WTC11 (cell line): ENCODE measurements around the gene SEC16A. TPM values are rescaled to one million over a fixed set of nuclear protein-coding genes. Genes with fewer than 3 reads are reported as not detected.
A peak's percentile ranks its signal among the peaks of the same experiment; 100 is the strongest.

Source experiments
- ATAC-seq: fragments of 200-7000 bp; cut with Tn5 transposase; 2 replicates; pipeline ENCODE4 v1.10.0; 2021; ENCODE audit warnings: mild to moderate bottlenecking, moderate library complexity
- CTCF ChIA-PET: fragments of 300-600 bp; sonication (Branson Sonifier 250); formaldehyde crosslinking; loops from one replicate; lab custom pipeline; 2021; ENCODE audit warnings: antibody characterized with exemption; lab: Charles Lee
- POLR2A ChIA-PET: fragments of 350-600 bp; sonication (Branson Sonifier 250); formaldehyde crosslinking; loops from one replicate; lab custom pipeline; 2021; ENCODE audit warnings: antibody characterized with exemption; lab: Charles Lee
- DNase-seq: peaks from one replicate; pipeline ENCODE4 v3.0.0; 2021; ENCODE audit warnings: low spot score
- H3K27ac Mint-ChIP-seq: 2 replicates; pipeline ENCODE4 v1.8.0; 2021; ENCODE audit warnings: mixed read lengths
- H3K27me3 Mint-ChIP-seq: 2 replicates; pipeline ENCODE4 v1.8.0; 2021; ENCODE audit warnings: low read depth, mild to moderate bottlenecking, moderate library complexity, mixed read lengths
- H3K36me3 Mint-ChIP-seq: 2 replicates; pipeline ENCODE4 v1.8.0; 2021; ENCODE audit warnings: mixed read lengths
- H3K4me1 Mint-ChIP-seq: 2 replicates; pipeline ENCODE4 v1.8.0; 2022; ENCODE audit warnings: mixed read lengths
- H3K4me3 Mint-ChIP-seq: 2 replicates; pipeline ENCODE4 v1.8.0; 2021; ENCODE audit warnings: mild to moderate bottlenecking, moderate library complexity, mixed read lengths
- H3K9me3 Mint-ChIP-seq: 2 replicates; pipeline ENCODE4 v1.8.0; 2021; ENCODE audit warnings: mixed read lengths
- E2F5 ChIP-seq: sonication (generic); formaldehyde crosslinking; IDR thresholded peaks from 2 replicates; pipeline ENCODE4 v1.8.1; 2022; ENCODE audit warnings: mild to moderate bottlenecking, moderate library complexity, missing genetic modification reagents
- FOXP1 ChIP-seq: sonication (generic); formaldehyde crosslinking; IDR thresholded peaks from 2 replicates; pipeline ENCODE4 v1.8.0; 2022; ENCODE audit warnings: missing genetic modification reagents, mild to moderate bottlenecking, moderate library complexity, borderline replicate concordance
- GABPB1 ChIP-seq: sonication (generic); formaldehyde crosslinking; IDR thresholded peaks from 2 replicates; pipeline ENCODE4 v1.8.1; 2023; ENCODE audit warnings: mild to moderate bottlenecking, missing genetic modification reagents
- JUN ChIP-seq: sonication (generic); formaldehyde crosslinking; IDR thresholded peaks from 2 replicates; pipeline ENCODE4 v1.8.0; 2023; ENCODE audit warnings: mild to moderate bottlenecking, missing genetic modification reagents
- KAT7 ChIP-seq: sonication (generic); formaldehyde crosslinking; IDR thresholded peaks from 2 replicates; pipeline ENCODE4 v1.8.1; 2023; ENCODE audit warnings: missing genetic modification reagents, mild to moderate bottlenecking, borderline replicate concordance
- MYBL2 ChIP-seq: sonication (generic); formaldehyde crosslinking; IDR thresholded peaks from 2 replicates; pipeline ENCODE4 v1.8.1; 2023; ENCODE audit warnings: mild to moderate bottlenecking, moderate library complexity, missing genetic modification reagents
- NFE2L1 ChIP-seq: sonication (generic); formaldehyde crosslinking; IDR thresholded peaks from 2 replicates; pipeline ENCODE4 v1.8.1; 2023; ENCODE audit warnings: missing genetic modification reagents
- NR3C1 ChIP-seq: sonication (generic); formaldehyde crosslinking; conservative IDR thresholded peaks from 2 replicates; pipeline ENCODE4 v1.8.1; 2023; ENCODE audit warnings: low read depth, mild to moderate bottlenecking, missing genetic modification reagents
- PRDM15 ChIP-seq: sonication (generic); formaldehyde crosslinking; IDR thresholded peaks from 2 replicates; pipeline ENCODE4 v1.8.0; 2022; ENCODE audit warnings: missing genetic modification reagents
- PRRX2 ChIP-seq: fragments of 250-450 bp; sonication (Bioruptor Pico); IDR thresholded peaks from 2 replicates; pipeline ENCODE4 v1.8.0; 2021; ENCODE audit warnings: mild to moderate bottlenecking
- SMAD4 ChIP-seq: sonication (generic); formaldehyde crosslinking; IDR thresholded peaks from 2 replicates; pipeline ENCODE4 v1.8.0; 2022; ENCODE audit warnings: mild to moderate bottlenecking, missing genetic modification reagents
- SP1 ChIP-seq: sonication (generic); formaldehyde crosslinking; conservative IDR thresholded peaks from 2 replicates; pipeline ENCODE4 v1.8.1; 2022; ENCODE audit warnings: missing genetic modification reagents
- TEAD1 ChIP-seq: sonication (generic); formaldehyde crosslinking; IDR thresholded peaks from 2 replicates; pipeline ENCODE4 v1.8.0; 2022; ENCODE audit warnings: mild to moderate bottlenecking, missing genetic modification reagents
- ZNF121 ChIP-seq: sonication (generic); formaldehyde crosslinking; IDR thresholded peaks from 2 replicates; pipeline ENCODE4 v1.8.0; 2023; ENCODE audit warnings: missing genetic modification reagents
- ZNF219 ChIP-seq: sonication (generic); formaldehyde crosslinking; IDR thresholded peaks from 2 replicates; pipeline ENCODE4 v1.8.0; 2023; ENCODE audit warnings: missing genetic modification reagents, mild to moderate bottlenecking, borderline replicate concordance
- ZNF232 ChIP-seq: sonication (generic); formaldehyde crosslinking; IDR thresholded peaks from 2 replicates; pipeline ENCODE4 v1.8.0; 2022; ENCODE audit warnings: mild to moderate bottlenecking, missing genetic modification reagents
- ZNF396 ChIP-seq: fragments of 250-450 bp; sonication (Bioruptor Pico); IDR thresholded peaks from 2 replicates; pipeline ENCODE4 v1.8.0; 2021; ENCODE audit warnings: mild to moderate bottlenecking, moderate library complexity, borderline replicate concordance
- ZNF425 ChIP-seq: fragments of 250-450 bp; sonication (Bioruptor Pico); conservative IDR thresholded peaks from 2 replicates; pipeline ENCODE4 v1.9.0; 2021; ENCODE audit warnings: mild to moderate bottlenecking
- ZNF671 ChIP-seq: fragments of 250-450 bp; sonication (Bioruptor Pico); IDR thresholded peaks from 2 replicates; pipeline ENCODE4 v1.8.0; 2021; ENCODE audit warnings: mild to moderate bottlenecking
- total RNA-seq: library from RNA; stranded (reverse); gene quantifications from 3 replicates; pipeline ENCODE4 v1.2.3, GENCODE V29; 2021
- TF ChIP-seq, protein P1 (sequence below): sonication (generic); formaldehyde crosslinking; IDR thresholded peaks from 2 replicates; pipeline ENCODE4 v1.8.0; 2022; ENCODE audit warnings: mild to moderate bottlenecking, missing genetic modification reagents
- TF ChIP-seq, protein P2 (sequence below): sonication (generic); formaldehyde crosslinking; IDR thresholded peaks from 2 replicates; pipeline ENCODE4 v1.8.1; 2022; ENCODE audit warnings: missing genetic modification reagents, borderline replicate concordance
- TF ChIP-seq, protein P3 (sequence below): sonication (generic); formaldehyde crosslinking; IDR thresholded peaks from 2 replicates; pipeline ENCODE4 v1.8.0; 2023; ENCODE audit warnings: missing genetic modification reagents, mild to moderate bottlenecking, borderline replicate concordance

Gene SEC16A
- total RNA-seq, 1 experiment from 2014 or later, result 70.9 TPM

- CTCF ChIA-PET, result interaction anchor here (1.0 to 2.4 kb wide), 6 partner anchors 10 to 261 kb away, joined by 3 to 11 read pairs (median 4); no protein-coding TSS in a partner anchor
- TF ChIP-seq SMAD4 (CRISPR knock-in tag), result no peak
- TF ChIP-seq SP1 (CRISPR knock-in tag), result peak; percentile 95
- TF ChIP-seq TEAD1 (CRISPR knock-in tag), result peak; percentile 84
- TF ChIP-seq PRRX2 (CRISPR knock-in tag), result no peak
- 0 out of 2 replicates have a peak, but pooled peaks have one; percentile 19 for TF ChIP-seq MYBL2
- peak; percentile 84; the same call in 1 of the 2 replicates for TF ChIP-seq NR3C1 (CRISPR knock-in tag)
- 0 out of 2 replicates have a peak, but pooled peaks have one; percentile 22 for TF ChIP-seq ZNF121 (CRISPR knock-in tag)
- TF ChIP-seq, protein P1, sequence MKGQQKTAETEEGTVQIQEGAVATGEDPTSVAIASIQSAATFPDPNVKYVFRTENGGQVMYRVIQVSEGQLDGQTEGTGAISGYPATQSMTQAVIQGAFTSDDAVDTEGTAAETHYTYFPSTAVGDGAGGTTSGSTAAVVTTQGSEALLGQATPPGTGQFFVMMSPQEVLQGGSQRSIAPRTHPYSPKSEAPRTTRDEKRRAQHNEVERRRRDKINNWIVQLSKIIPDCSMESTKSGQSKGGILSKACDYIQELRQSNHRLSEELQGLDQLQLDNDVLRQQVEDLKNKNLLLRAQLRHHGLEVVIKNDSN (CRISPR knock-in tag), result peak; percentile 45; the same call in 1 of the 2 replicates
- TF ChIP-seq ZNF396 (CRISPR knock-in tag), result no peak
- TF ChIP-seq ZNF232 (CRISPR knock-in tag), result peak; percentile 83
- TF ChIP-seq, protein P2, sequence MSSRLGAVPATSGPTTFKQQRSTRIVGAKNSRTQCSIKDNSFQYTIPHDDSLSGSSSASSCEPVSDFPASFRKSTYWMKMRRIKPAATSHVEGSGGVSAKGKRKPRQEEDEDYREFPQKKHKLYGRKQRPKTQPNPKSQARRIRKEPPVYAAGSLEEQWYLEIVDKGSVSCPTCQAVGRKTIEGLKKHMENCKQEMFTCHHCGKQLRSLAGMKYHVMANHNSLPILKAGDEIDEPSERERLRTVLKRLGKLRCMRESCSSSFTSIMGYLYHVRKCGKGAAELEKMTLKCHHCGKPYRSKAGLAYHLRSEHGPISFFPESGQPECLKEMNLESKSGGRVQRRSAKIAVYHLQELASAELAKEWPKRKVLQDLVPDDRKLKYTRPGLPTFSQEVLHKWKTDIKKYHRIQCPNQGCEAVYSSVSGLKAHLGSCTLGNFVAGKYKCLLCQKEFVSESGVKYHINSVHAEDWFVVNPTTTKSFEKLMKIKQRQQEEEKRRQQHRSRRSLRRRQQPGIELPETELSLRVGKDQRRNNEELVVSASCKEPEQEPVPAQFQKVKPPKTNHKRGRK, result no peak
- no peak; the same call in 1 of the 2 replicates for TF ChIP-seq NFE2L1 (CRISPR knock-in tag)
- TF ChIP-seq ZNF425 (CRISPR knock-in tag), result no peak
- peak; percentile 54; the same call in 1 of the 2 replicates for TF ChIP-seq FOXP1 (CRISPR knock-in tag)
- TF ChIP-seq, protein P3, sequence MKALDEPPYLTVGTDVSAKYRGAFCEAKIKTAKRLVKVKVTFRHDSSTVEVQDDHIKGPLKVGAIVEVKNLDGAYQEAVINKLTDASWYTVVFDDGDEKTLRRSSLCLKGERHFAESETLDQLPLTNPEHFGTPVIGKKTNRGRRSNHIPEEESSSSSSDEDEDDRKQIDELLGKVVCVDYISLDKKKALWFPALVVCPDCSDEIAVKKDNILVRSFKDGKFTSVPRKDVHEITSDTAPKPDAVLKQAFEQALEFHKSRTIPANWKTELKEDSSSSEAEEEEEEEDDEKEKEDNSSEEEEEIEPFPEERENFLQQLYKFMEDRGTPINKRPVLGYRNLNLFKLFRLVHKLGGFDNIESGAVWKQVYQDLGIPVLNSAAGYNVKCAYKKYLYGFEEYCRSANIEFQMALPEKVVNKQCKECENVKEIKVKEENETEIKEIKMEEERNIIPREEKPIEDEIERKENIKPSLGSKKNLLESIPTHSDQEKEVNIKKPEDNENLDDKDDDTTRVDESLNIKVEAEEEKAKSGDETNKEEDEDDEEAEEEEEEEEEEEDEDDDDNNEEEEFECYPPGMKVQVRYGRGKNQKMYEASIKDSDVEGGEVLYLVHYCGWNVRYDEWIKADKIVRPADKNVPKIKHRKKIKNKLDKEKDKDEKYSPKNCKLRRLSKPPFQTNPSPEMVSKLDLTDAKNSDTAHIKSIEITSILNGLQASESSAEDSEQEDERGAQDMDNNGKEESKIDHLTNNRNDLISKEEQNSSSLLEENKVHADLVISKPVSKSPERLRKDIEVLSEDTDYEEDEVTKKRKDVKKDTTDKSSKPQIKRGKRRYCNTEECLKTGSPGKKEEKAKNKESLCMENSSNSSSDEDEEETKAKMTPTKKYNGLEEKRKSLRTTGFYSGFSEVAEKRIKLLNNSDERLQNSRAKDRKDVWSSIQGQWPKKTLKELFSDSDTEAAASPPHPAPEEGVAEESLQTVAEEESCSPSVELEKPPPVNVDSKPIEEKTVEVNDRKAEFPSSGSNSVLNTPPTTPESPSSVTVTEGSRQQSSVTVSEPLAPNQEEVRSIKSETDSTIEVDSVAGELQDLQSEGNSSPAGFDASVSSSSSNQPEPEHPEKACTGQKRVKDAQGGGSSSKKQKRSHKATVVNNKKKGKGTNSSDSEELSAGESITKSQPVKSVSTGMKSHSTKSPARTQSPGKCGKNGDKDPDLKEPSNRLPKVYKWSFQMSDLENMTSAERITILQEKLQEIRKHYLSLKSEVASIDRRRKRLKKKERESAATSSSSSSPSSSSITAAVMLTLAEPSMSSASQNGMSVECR, result peak; percentile 48; the same call in 1 of the 2 replicates
- TF ChIP-seq ZNF219, result peak; percentile 51; the same call in 1 of the 2 replicates
- no peak for TF ChIP-seq ZNF671 (CRISPR knock-in tag)
- peak; percentile 21; the same call in 1 of the 2 replicates for TF ChIP-seq E2F5
- TF ChIP-seq JUN (CRISPR knock-in tag), result peak; percentile 71; the same call in 1 of the 2 replicates
- 0 out of 2 replicates have a peak, but pooled peaks have one; percentile 51 for TF ChIP-seq KAT7
- no peak for TF ChIP-seq PRDM15 (CRISPR knock-in tag)
- peak; percentile 84 for TF ChIP-seq GABPB1
These were observed 72.1 kb downstream of the SEC16A start, which contains the start of the genes ENTR1 and PMPCA for GRCh38 chr9:136410500-136411287. ENTR1 (minus strand) TSS chr9:136410614; CDS start chr9:136410397, 217 bp downstream. PMPCA (plus strand) TSS chr9:136410658; CDS start chr9:136410669, 11 bp downstream.

More at GRCh38 chr9:136410500-136411287, 72.1 kb downstream of the SEC16A start, which contains the start of the genes ENTR1 and PMPCA:
- Mint-ChIP-seq H3K9me3 (no peaks in the 10 kb centered on the region), H3K4me3 (peak within 1 kb of the TSS; percentile 92), H3K4me1 (peaks cover 27% of the 10 kb centered on the region), H3K27me3 (no peaks in the 10 kb centered on the region), H3K27ac (peak within 1 kb of the TSS; percentile 90), H3K36me3 (peaks cover 69% of the 10 kb centered on the region)
- DNase-seq (peak; percentile 92), ATAC-seq (peak; percentile 74)
- POLR2A ChIA-PET, result interaction anchor here (0.5 to 1.1 kb wide), 3 partner anchors 10 to 79 kb away, joined by 3 to 5 read pairs (median 5); no protein-coding TSS in a partner anchor
